Measurements from ENCODE around the gene PIP4K2C.
"Not testable (repeated sequence)": the region's sequence is repeated elsewhere in the genome, so short reads cannot be mapped to it uniquely, and the experiment has no call there.

Gene PIP4K2C

GRCh38 chr12:57609781-57610553 lies 19.0 kb downstream of the PIP4K2C start:
- no peak for DNase-seq (ENCODE audit: low read depth in 2 of 2)

- DNase-seq (ENCODE audit: low read depth in 2 of 2) = no peak
These were observed 19.6 kb downstream of the PIP4K2C start for GRCh38 chr12:57610554-57611107.

- DNase-seq (ENCODE audit: low read depth in 2 of 2) = peak; percentile 36 to 61
These were observed 20.3 kb downstream of the PIP4K2C start, which contains the start of gene ARHGEF25 for GRCh38 chr12:57611108-57611826. Gene ARHGEF25, plus strand, starts transcription at chr12:57611435. Its CDS starts 460 bp downstream, at chr12:57611895.

- no peak for DNase-seq (ENCODE audit: low read depth in 2 of 2)
These were observed 21.1 kb downstream of the PIP4K2C start for GRCh38 chr12:57611827-57612710.

- DNase-seq (ENCODE audit: low read depth in 2 of 2) = no peak
These were observed 21.9 kb downstream of the PIP4K2C start for GRCh38 chr12:57612711-57613426.

GRCh38 chr12:57613427-57614109 lies 22.6 kb downstream of the PIP4K2C start:
- DNase-seq (ENCODE audit: low read depth in 2 of 2) = no peak

GRCh38 chr12:57614178-57614947 lies 23.4 kb downstream of the PIP4K2C start:
- no peak for DNase-seq (ENCODE audit: low read depth in 2 of 2)

- no peak for DNase-seq (ENCODE audit: low read depth in 2 of 2)
These were observed 24.0 kb downstream of the PIP4K2C start for GRCh38 chr12:57614948-57615500.

GRCh38 chr12:57615637-57616036 lies 24.6 kb downstream of the PIP4K2C start:
- DNase-seq (ENCODE audit: low read depth in 2 of 2) = no peak

- no peak for DNase-seq (ENCODE audit: low read depth in 2 of 2)
These were observed 25.6 kb downstream of the PIP4K2C start for GRCh38 chr12:57616383-57617101.

- DNase-seq (ENCODE audit: low read depth in 2 of 2) = no peak
These were observed 26.9 kb downstream of the PIP4K2C start for GRCh38 chr12:57617942-57618341.

- DNase-seq (ENCODE audit: low read depth in 2 of 2) = not testable (repeated sequence)
These were observed 27.4 kb downstream of the PIP4K2C start for GRCh38 chr12:57618431-57618830.

- DNase-seq (ENCODE audit: low read depth in 2 of 2) = no peak
These were observed 28.0 kb downstream of the PIP4K2C start for GRCh38 chr12:57618966-57619433.

GRCh38 chr12:57619434-57620244 lies 28.6 kb downstream of the PIP4K2C start:
- no peak for DNase-seq (ENCODE audit: low read depth in 2 of 2)

- no peak for DNase-seq (ENCODE audit: low read depth in 2 of 2)
These were observed 29.4 kb downstream of the PIP4K2C start for GRCh38 chr12:57620245-57620935.

- no peak for DNase-seq (ENCODE audit: low read depth in 2 of 2)
These were observed 30.0 kb downstream of the PIP4K2C start for GRCh38 chr12:57620936-57621496.
